ENCODE measurements around the gene FOXP3. TPM values are rescaled to one million over a fixed set of nuclear protein-coding genes. Genes with fewer than 3 reads are reported as not detected.

FOXP3 gene
- total RNA-seq, 4 donors from 2014 or later = not detected

GRCh38 chrX:49278081-49278480 is 13.6 kb upstream of the FOXP3 start:
- no peak for DNase-seq
- WGBS, 2 donors (ENCODE audit: low coverage in 1 of 2) = 89% methylated on average over 3 of the region's 3 CpGs; no CpG with 5 or more reads in 1 of the 2 donors
- in situ Hi-C loops (cut with MboI; ENCODE audit: low pct_ligation_motif_present in 1 of 4, low pct_unique_long_range_greater_than_20kb in 1 of 4, low sequenced_read_pairs in 3 of 4) = no loop called here
- no peaks in the 10 kb centered on the region for H3K27me3 ChIP-seq
- no peaks in the 10 kb centered on the region for H3K36me3 ChIP-seq
- H3K27ac ChIP-seq = no peak overlapping the region
- H3K4me3 ChIP-seq = no peak overlapping the region
- H3K4me1 ChIP-seq = no peaks in the 10 kb centered on the region
- no peak for TF ChIP-seq POLR2A (IDR thresholded peaks at IDR 0.05)
- no peak for TF ChIP-seq EP300 (IDR thresholded peaks at IDR 0.05; ENCODE audit: low read depth)
- no peak for TF ChIP-seq CTCF (IDR thresholded peaks at IDR 0.05)
- no peak for TF ChIP-seq POLR2AphosphoS5 (IDR thresholded peaks at IDR 0.05)
- H3K9me3 ChIP-seq = no peaks in the 10 kb centered on the region
- intact Hi-C loops (cut with DNase I; ENCODE audit: low total_unique reads) = no loop called here

- H3K27ac ChIP-seq = no peak overlapping the region
- no peak for TF ChIP-seq EP300 (IDR thresholded peaks at IDR 0.05; ENCODE audit: low read depth)
- no peak for TF ChIP-seq CTCF (IDR thresholded peaks at IDR 0.05)
- no peak for TF ChIP-seq POLR2A (IDR thresholded peaks at IDR 0.05)
- TF ChIP-seq POLR2AphosphoS5 (IDR thresholded peaks at IDR 0.05) = no peak
These were observed 13.0 kb upstream of the FOXP3 start for GRCh38 chrX:49277535-49277830.

GRCh38 chrX:49276671-49277534 is 12.4 kb upstream of the FOXP3 start:
- TF ChIP-seq CTCF (IDR thresholded peaks at IDR 0.05) (no peak), EP300 (IDR thresholded peaks at IDR 0.05; ENCODE audit: low read depth) (no peak), POLR2AphosphoS5 (IDR thresholded peaks at IDR 0.05) (no peak), POLR2A (IDR thresholded peaks at IDR 0.05) (no peak)
- intact Hi-C loops (cut with DNase I; ENCODE audit: low total_unique reads) (no loop called here), in situ Hi-C loops (cut with MboI; ENCODE audit: low pct_ligation_motif_present in 1 of 4, low pct_unique_long_range_greater_than_20kb in 1 of 4, low sequenced_read_pairs in 3 of 4) (no loop called here)
- no peak overlapping the region for H3K4me3 ChIP-seq
- H3K4me1 ChIP-seq = peaks cover 0 to 8% (median 4%) of the 10 kb centered on the region in 4 donors
- H3K27ac ChIP-seq = no peak overlapping the region
- no peaks in the 10 kb centered on the region for H3K9me3 ChIP-seq
- no peaks in the 10 kb centered on the region for H3K36me3 ChIP-seq
- DNase-seq = no peak
- 66% methylated on average over 18 of the region's 19 CpGs; no CpG with 5 or more reads in 1 of the 2 donors for WGBS, 2 donors (ENCODE audit: low coverage in 1 of 2)
- H3K27me3 ChIP-seq = no peaks in the 10 kb centered on the region

More at GRCh38 chrX:49277535-49277830, 13.0 kb upstream of the FOXP3 start:
- H3K9me3 ChIP-seq = no peaks in the 10 kb centered on the region
- H3K36me3 ChIP-seq = no peaks in the 10 kb centered on the region
- in situ Hi-C loops (cut with MboI; ENCODE audit: low pct_ligation_motif_present in 1 of 4, low pct_unique_long_range_greater_than_20kb in 1 of 4, low sequenced_read_pairs in 3 of 4) (no loop called here), intact Hi-C loops (cut with DNase I; ENCODE audit: low total_unique reads) (no loop called here)
- H3K4me1 ChIP-seq = peaks cover 0 to 2% (median under 1%) of the 10 kb centered on the region in 4 donors
- 72% methylated on average over 3 of the region's 3 CpGs; no CpG with 5 or more reads in 1 of the 2 donors for WGBS, 2 donors (ENCODE audit: low coverage in 1 of 2)
- no peaks in the 10 kb centered on the region for H3K27me3 ChIP-seq
- no peak for DNase-seq
- H3K4me3 ChIP-seq = no peak overlapping the region

- no peak overlapping the region for H3K27ac ChIP-seq
- intact Hi-C loops (cut with DNase I; ENCODE audit: low total_unique reads) (no loop called here), in situ Hi-C loops (cut with MboI; ENCODE audit: low pct_ligation_motif_present in 1 of 4, low pct_unique_long_range_greater_than_20kb in 1 of 4, low sequenced_read_pairs in 3 of 4) (no loop called here)
- no peak overlapping the region for H3K4me3 ChIP-seq
- peaks cover 0 to 15% (median 8%) of the 10 kb centered on the region in 4 donors for H3K4me1 ChIP-seq
- DNase-seq = no peak
- WGBS, 2 donors (ENCODE audit: low coverage in 1 of 2) = 39% methylated on average over 1 of the region's 1 CpG; no CpG with 5 or more reads in 1 of the 2 donors
- H3K9me3 ChIP-seq = no peaks in the 10 kb centered on the region
- no peaks in the 10 kb centered on the region for H3K36me3 ChIP-seq
- no peaks in the 10 kb centered on the region for H3K27me3 ChIP-seq
- no peak for TF ChIP-seq POLR2A (IDR thresholded peaks at IDR 0.05)
- TF ChIP-seq EP300 (IDR thresholded peaks at IDR 0.05; ENCODE audit: low read depth) = no peak
- TF ChIP-seq POLR2AphosphoS5 (IDR thresholded peaks at IDR 0.05) = no peak
- no peak for TF ChIP-seq CTCF (IDR thresholded peaks at IDR 0.05)
These were observed 11.7 kb upstream of the FOXP3 start for GRCh38 chrX:49276207-49276606.

All from transverse colon (tissue), 4 donors.